Measurements from ENCODE around the gene CCDC137. TPM values are rescaled to one million over a fixed set of nuclear protein-coding genes. Genes with fewer than 3 reads are reported as not detected.

CCDC137 gene
- polyA plus RNA-seq, 1 of the 3 experiments (the other 2 are of a cell fraction), result 62.4 TPM

- peaks cover 19 to 21% of the 10 kb centered on the region in 2 experiments; a peak in 3 of 4 replicates for H3K4me1 ChIP-seq (ENCODE audit: control insufficient read depth in 1 of 2, insufficient read depth in 2 of 2, low read depth in 1 of 2, low read length in 1 of 2)
- WGBS (ENCODE audit: low lambda C conversion rate), result 3% methylated on average over 16 of the region's 16 CpGs
- H3F3A ChIP-seq (replicated peaks; ENCODE audit: insufficient read depth), result peaks cover 18% of the 10 kb centered on the region
- POLR2A ChIA-PET, result interaction anchor here (1.0 to 2.8 kb wide), 9 partner anchors 9 to 148 kb away, joined by 4 to 33 read pairs (median 5); partner anchors contain the start of genes CCDC137, MCRIP1, MRPL12 and NPLOC4
- H3K27ac ChIP-seq (ENCODE audit: low read depth in 2 of 2, low read length in 1 of 2), result peak overlapping the region; percentile 76 to 91
- TF ChIP-seq MAX (IDR thresholded peaks at IDR 0.05; ENCODE audit: low read depth) (peak; percentile 88), FOSL2 (IDR thresholded peaks at IDR 0.05; ENCODE audit: borderline replicate concordance, low read depth) (peak; percentile 76; the same call in 1 of the 2 replicates), RXRA (IDR thresholded peaks at IDR 0.05; ENCODE audit: borderline replicate concordance, low read depth) (no peak), GATA2 (CRISPR knock-in tag; IDR thresholded peaks at IDR 0.05) (no peak), FOXJ3 (CRISPR knock-in tag; IDR thresholded peaks at IDR 0.05) (no peak), SIN3A (IDR thresholded peaks at IDR 0.05; ENCODE audit: borderline replicate concordance, low read depth, low read length) (0 out of 2 replicates have a peak, but pooled peaks have one; percentile 37), MXI1 (IDR thresholded peaks at IDR 0.05; ENCODE audit: low read depth, low read length) (peak; percentile 83)
- H3K27me3 ChIP-seq (ENCODE audit: insufficient read depth), result no peaks in the 10 kb centered on the region
- H3K79me2 ChIP-seq (ENCODE audit: insufficient read depth), result peaks cover 95% of the 10 kb centered on the region
- no peak overlapping the region for H2AFZ ChIP-seq (ENCODE audit: low read depth)
- H4K20me1 ChIP-seq (ENCODE audit: insufficient read depth), result peaks cover 51% of the 10 kb centered on the region
- H3K9me3 ChIP-seq, result no peaks in the 10 kb centered on the region
- peak overlapping the region; percentile 100 for H3K4me2 ChIP-seq
- peaks cover 51 to 58% of the 10 kb centered on the region in 2 experiments for H3K36me3 ChIP-seq (replicated peaks in 1 of 2; ENCODE audit: control insufficient read depth in 1 of 2, insufficient read depth in 2 of 2, low read length in 1 of 2)
- CTCF ChIA-PET, result interaction anchor here (1.1 to 2.4 kb wide), 8 partner anchors 9 to 337 kb away, joined by 3 to 12 read pairs (median 4); partner anchors contain the start of gene MRPL12
- no peaks in the 10 kb centered on the region for H3K9me2 ChIP-seq
- DNase-seq, result peak; percentile 23
- H3K9ac ChIP-seq, result peak overlapping the region; percentile 98
- peak overlapping the region; percentile 94 to 99 for H3K4me3 ChIP-seq (ENCODE audit: low read depth in 2 of 2, low read length in 1 of 2)
Measured at GRCh38 chr17:81684442-81684911, 17.9 kb downstream of the CCDC137 start.

GRCh38 chr17:81685108-81685507, 18.6 kb downstream of the CCDC137 start:
- peak overlapping the region; percentile 98 for H3K9ac ChIP-seq
- H3K4me2 ChIP-seq, result peak overlapping the region; percentile 100
- H3K79me2 ChIP-seq (ENCODE audit: insufficient read depth), result peaks cover 96% of the 10 kb centered on the region
- 11% methylated on average over 10 of the region's 12 CpGs for WGBS (ENCODE audit: low lambda C conversion rate)
- H3K4me3 ChIP-seq (ENCODE audit: low read depth in 2 of 2, low read length in 1 of 2), result peak overlapping the region; percentile 94 to 99
- H3K9me3 ChIP-seq, result no peaks in the 10 kb centered on the region
- peaks cover 53 to 61% of the 10 kb centered on the region in 2 experiments for H3K36me3 ChIP-seq (replicated peaks in 1 of 2; ENCODE audit: control insufficient read depth in 1 of 2, insufficient read depth in 2 of 2, low read length in 1 of 2)
- H3K27me3 ChIP-seq (ENCODE audit: insufficient read depth), result no peaks in the 10 kb centered on the region
- H3K4me1 ChIP-seq (ENCODE audit: control insufficient read depth in 1 of 2, insufficient read depth in 2 of 2, low read depth in 1 of 2, low read length in 1 of 2), result peaks cover 19 to 21% of the 10 kb centered on the region in 2 experiments; a peak in 3 of 4 replicates
- ChIA-PET POLR2A (interaction anchor here (1.1 to 2.8 kb wide), 2 partner anchors 18 to 20 kb away, joined by 4 to 33 read pairs; partner anchors contain the start of gene MRPL12), CTCF (interaction anchor here (0.8 to 2.4 kb wide), 5 partner anchors 9 to 25 kb away, joined by 3 to 12 read pairs (median 5); no protein-coding TSS in a partner anchor)
- DNase-seq, result peak; percentile 28
- H4K20me1 ChIP-seq (ENCODE audit: insufficient read depth), result peaks cover 57% of the 10 kb centered on the region
- H3K27ac ChIP-seq (ENCODE audit: low read depth in 2 of 2, low read length in 1 of 2), result peak overlapping the region in 1 of 2 experiments; percentile 91; a peak in 2 of 4 replicates
- no peak overlapping the region for H2AFZ ChIP-seq (ENCODE audit: low read depth)
- H3F3A ChIP-seq (replicated peaks; ENCODE audit: insufficient read depth), result peaks cover 18% of the 10 kb centered on the region
- H3K9me2 ChIP-seq, result no peaks in the 10 kb centered on the region
- TF ChIP-seq SMC3 (IDR thresholded peaks at IDR 0.05; ENCODE audit: low read depth, low read length), result no peak
- no peak for TF ChIP-seq MXI1 (IDR thresholded peaks at IDR 0.05; ENCODE audit: low read depth, low read length)
- TF ChIP-seq TAF1 (IDR thresholded peaks at IDR 0.05; ENCODE audit: borderline replicate concordance, low read depth, low read length), result peak; percentile 17; the same call in 1 of the 2 replicates

DNA sequence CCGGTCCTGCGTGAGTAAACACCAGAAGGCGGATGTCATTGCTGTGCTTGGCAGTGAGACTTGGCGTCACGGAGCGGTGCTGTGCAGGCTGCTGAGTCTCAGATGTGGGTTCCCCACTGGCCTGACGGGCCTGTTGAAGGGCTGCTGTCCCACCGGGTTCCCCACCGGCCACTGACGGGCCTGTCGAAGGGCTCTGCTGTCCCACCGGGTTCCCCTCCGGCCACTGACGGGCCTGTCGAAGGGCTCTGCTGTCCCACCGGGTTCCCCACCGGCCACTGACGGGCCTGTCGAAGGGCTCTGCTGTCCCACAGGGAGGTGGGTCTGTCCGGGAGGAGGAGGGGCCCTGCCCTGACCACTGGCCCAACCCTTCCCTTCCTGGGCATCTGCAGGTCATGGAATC, 20.1 kb downstream of the CCDC137 start:
- ChIA-PET CTCF (interaction anchor here (1.8 kb wide), 1 partner anchor 10 kb away, joined by 8 read pairs; no protein-coding TSS in a partner anchor), POLR2A (no interaction called here)
- H3F3A ChIP-seq (replicated peaks; ENCODE audit: insufficient read depth), result peaks cover 14% of the 10 kb centered on the region
- H2AFZ ChIP-seq (ENCODE audit: low read depth), result no peak overlapping the region
- no peak overlapping the region for H3K4me3 ChIP-seq (ENCODE audit: low read depth in 2 of 2, low read length in 1 of 2)
- peaks cover 19 to 21% of the 10 kb centered on the region in 2 experiments; a peak in 3 of 4 replicates for H3K4me1 ChIP-seq (ENCODE audit: control insufficient read depth in 1 of 2, insufficient read depth in 2 of 2, low read depth in 1 of 2, low read length in 1 of 2)
- H3K27me3 ChIP-seq (ENCODE audit: insufficient read depth), result no peaks in the 10 kb centered on the region
- no peak overlapping the region for H3K4me2 ChIP-seq
- H3K9me3 ChIP-seq, result no peaks in the 10 kb centered on the region
- H4K20me1 ChIP-seq (ENCODE audit: insufficient read depth), result peaks cover 72% of the 10 kb centered on the region
- no peak overlapping the region for H3K27ac ChIP-seq (ENCODE audit: low read depth in 2 of 2, low read length in 1 of 2)
- peaks cover 96% of the 10 kb centered on the region for H3K79me2 ChIP-seq (ENCODE audit: insufficient read depth)
- WGBS (ENCODE audit: low lambda C conversion rate), result 96% methylated on average over 19 of the region's 20 CpGs
- peaks cover 55 to 64% of the 10 kb centered on the region in 2 experiments for H3K36me3 ChIP-seq (replicated peaks in 1 of 2; ENCODE audit: control insufficient read depth in 1 of 2, insufficient read depth in 2 of 2, low read length in 1 of 2)
- no peak overlapping the region; the same call in 1 of the 2 replicates for H3K9ac ChIP-seq
- no peaks in the 10 kb centered on the region for H3K9me2 ChIP-seq
- DNase-seq, result no peak
- no peak for TF ChIP-seq SMC3 (IDR thresholded peaks at IDR 0.05; ENCODE audit: low read depth, low read length)
- no peak for TF ChIP-seq GABPA (IDR thresholded peaks at IDR 0.05; ENCODE audit: low read depth)
- TF ChIP-seq EZH2phosphoT487 (IDR thresholded peaks at IDR 0.05; ENCODE audit: borderline replicate concordance, low read depth), result no peak
- TF ChIP-seq, protein P1, sequence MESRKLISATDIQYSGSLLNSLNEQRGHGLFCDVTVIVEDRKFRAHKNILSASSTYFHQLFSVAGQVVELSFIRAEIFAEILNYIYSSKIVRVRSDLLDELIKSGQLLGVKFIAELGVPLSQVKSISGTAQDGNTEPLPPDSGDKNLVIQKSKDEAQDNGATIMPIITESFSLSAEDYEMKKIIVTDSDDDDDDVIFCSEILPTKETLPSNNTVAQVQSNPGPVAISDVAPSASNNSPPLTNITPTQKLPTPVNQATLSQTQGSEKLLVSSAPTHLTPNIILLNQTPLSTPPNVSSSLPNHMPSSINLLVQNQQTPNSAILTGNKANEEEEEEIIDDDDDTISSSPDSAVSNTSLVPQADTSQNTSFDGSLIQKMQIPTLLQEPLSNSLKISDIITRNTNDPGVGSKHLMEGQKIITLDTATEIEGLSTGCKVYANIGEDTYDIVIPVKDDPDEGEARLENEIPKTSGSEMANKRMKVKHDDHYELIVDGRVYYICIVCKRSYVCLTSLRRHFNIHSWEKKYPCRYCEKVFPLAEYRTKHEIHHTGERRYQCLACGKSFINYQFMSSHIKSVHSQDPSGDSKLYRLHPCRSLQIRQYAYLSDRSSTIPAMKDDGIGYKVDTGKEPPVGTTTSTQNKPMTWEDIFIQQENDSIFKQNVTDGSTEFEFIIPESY (IDR thresholded peaks at IDR 0.05; ENCODE audit: borderline replicate concordance, low read depth), result no peak
- no peak for TF ChIP-seq TAF1 (IDR thresholded peaks at IDR 0.05; ENCODE audit: borderline replicate concordance, low read depth, low read length)
- TF ChIP-seq MAX (IDR thresholded peaks at IDR 0.05; ENCODE audit: low read depth), result no peak
- no peak for TF ChIP-seq SIN3A (IDR thresholded peaks at IDR 0.05; ENCODE audit: borderline replicate concordance, low read depth, low read length)
- TF ChIP-seq NRF1 (IDR thresholded peaks at IDR 0.05; ENCODE audit: low read depth, low read length), result no peak
- TF ChIP-seq JUND (IDR thresholded peaks at IDR 0.05), result no peak
- no peak for TF ChIP-seq RFX5 (IDR thresholded peaks at IDR 0.05; ENCODE audit: low read length)
- TF ChIP-seq FOXJ3 (CRISPR knock-in tag; IDR thresholded peaks at IDR 0.05), result no peak
- no peak for TF ChIP-seq YY1 (IDR thresholded peaks at IDR 0.05; ENCODE audit: low read depth)
- TF ChIP-seq RCOR1 (IDR thresholded peaks at IDR 0.05; ENCODE audit: low read length), result no peak
- no peak for TF ChIP-seq EP300 (IDR thresholded peaks at IDR 0.05; ENCODE audit: borderline replicate concordance in 1 of 2, low read depth in 1 of 2, low read length in 1 of 2)
